Activated CD8-positive, alpha-beta memory T cell treated with anti-CD3 and anti-CD28 coated beads for 48 hours (primary cell): Measurements from ENCODE around the gene UBE2E2.

Source experiments
- DNase-seq, 3 experiments: peaks; one replicate each; pipeline ENCODE4 v3.0.0-alpha.2; 2020; ENCODE audit warnings: low read depth in 2 of 3, low spot score in 2 of 3

Gene UBE2E2

GRCh38 chr3:23272820-23273219 lies 69.7 kb downstream of the UBE2E2 start:
- no peak for DNase-seq

GRCh38 chr3:23275061-23275460 lies 71.9 kb downstream of the UBE2E2 start:
- DNase-seq, result no peak

DNA sequence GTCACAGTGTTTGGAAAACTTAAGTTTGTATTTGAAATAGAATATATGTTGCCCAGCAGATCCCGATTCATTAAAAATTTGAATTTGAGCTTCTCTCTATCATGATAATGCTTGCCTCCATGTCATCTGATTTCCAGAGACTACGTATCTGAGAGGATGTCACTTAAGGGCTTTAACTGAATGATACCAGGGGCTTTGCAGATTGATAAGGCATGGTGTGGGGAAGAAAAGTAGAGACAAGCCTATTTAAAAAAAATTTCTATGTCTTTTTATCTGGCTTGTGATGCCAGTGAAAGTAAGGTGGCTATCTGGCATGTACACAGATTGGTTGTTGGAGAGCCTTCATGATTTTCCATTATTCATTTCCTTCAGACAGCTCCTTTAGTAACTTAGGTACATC lies 72.7 kb downstream of the UBE2E2 start:
- DNase-seq, result no peak

GRCh38 chr3:23276913-23277658 lies 74.0 kb downstream of the UBE2E2 start:
- no peak for DNase-seq

DNA sequence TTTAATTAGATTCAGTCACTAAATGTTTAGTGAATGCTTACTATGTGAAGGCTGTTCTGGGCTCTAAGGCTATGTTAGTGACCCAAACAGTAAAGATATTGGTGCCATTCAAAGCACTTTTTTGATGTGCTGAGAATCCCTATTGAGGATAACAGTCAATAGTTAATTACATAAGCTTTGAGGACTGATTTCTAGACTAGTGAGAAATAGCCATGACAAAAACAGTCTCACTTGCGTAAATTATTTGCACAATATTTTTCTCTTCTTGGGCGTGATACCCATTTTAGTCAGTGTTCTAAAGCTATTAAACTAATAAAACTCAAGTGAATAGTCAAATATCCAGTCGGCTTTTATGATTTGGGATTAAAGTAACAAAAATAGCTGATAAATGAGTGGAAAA lies 74.6 kb downstream of the UBE2E2 start:
- no peak for DNase-seq

GRCh38 chr3:23283625-23284024 lies 80.5 kb downstream of the UBE2E2 start:
- no peak for DNase-seq

DNA sequence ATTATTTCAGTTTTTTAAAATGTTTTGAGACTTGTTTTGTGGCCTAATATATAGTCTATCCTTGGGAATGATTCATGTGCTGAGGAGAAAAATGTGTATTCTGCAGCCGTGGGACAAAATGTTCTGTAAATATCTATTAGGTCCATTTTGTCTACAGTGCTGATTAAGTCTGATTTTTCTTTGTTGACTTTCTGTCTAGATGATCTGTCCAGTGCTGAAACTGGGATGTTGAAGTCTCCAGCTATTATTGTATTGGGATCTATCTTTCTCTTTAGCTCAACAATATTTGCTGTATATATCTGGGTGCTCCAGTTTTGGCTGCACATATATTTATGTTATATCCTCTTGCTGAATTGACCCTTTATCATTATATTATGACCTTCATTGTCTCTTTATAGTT lies 85.2 kb downstream of the UBE2E2 start:
- no peak for DNase-seq

- no peak for DNase-seq
Observed at GRCh38 chr3:23288715-23289114, 85.6 kb downstream of the UBE2E2 start.

DNA sequence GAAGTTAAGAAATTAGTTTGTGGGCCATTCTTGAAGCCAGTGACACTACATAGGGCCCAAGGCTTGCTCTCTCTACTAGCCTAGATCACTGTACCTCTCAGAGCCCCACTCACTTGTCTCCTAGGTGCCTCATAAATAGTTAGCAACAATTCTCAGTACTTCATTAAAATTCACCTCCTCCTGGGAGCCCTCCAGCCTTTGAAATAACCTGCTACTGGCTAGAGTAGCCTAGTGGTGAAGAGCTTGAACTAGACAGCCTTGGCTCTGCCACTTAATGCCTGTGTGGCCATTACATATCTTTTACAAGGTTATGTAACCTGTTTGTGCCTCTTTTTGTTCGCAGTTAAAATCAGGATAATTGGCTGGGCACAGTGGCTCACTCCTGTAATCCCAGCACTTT lies 89.3 kb downstream of the UBE2E2 start:
- DNase-seq, result no peak

DNA sequence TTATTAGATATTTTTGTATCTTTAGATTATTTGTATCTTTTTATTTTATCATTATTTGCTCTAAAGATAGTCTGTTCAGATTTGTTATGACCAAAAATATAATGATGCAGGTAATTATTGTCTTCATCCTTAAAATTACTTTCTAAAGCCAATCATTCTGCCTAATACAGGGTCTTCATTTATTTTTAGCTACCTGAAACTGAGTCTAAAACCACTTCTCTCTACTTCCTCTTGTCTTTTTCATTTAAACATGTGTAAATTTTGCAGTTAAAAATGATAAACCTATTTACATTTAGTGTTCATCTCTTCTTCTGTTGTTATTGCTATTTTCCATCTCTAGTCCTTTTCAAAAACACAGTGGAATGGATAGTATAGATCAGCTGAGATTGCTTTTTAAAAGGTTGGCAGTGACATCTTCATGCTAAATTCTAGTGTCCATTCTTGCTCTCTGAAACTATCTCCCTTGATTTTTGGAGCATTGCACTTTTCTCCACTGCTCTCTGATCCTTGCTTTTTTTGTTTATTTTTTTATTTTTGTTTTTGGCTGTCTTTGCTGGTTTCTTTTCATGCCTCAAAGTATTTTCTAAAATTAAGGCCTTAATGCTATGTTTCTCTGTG lies 91.8 kb downstream of the UBE2E2 start:
- DNase-seq, result no peak

GRCh38 chr3:23301819-23302218 lies 98.7 kb downstream of the UBE2E2 start:
- no peak for DNase-seq

- DNase-seq, result no peak
Observed at GRCh38 chr3:23302271-23302670, 99.1 kb downstream of the UBE2E2 start.

GRCh38 chr3:23303601-23304217 lies 100.6 kb downstream of the UBE2E2 start:
- no peak for DNase-seq

DNA sequence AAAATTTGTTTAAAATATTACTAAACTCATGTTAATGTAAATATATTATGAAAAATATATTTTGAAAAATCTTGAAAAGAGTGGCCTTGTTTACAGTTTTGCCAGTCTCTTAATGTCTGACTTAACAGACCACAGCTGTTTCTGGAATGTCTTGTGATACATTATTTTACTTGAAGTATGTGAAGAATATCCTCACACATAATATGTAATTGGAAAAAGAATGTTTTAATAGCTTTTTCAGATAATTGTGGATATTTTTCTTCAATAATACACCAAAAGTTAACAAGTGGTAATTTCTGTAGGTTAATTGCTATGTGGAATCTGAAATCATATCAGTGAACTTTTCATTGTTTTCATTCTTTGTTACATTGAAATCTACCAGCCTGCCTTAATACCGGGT lies 101.3 kb downstream of the UBE2E2 start:
- DNase-seq, result no peak

DNA sequence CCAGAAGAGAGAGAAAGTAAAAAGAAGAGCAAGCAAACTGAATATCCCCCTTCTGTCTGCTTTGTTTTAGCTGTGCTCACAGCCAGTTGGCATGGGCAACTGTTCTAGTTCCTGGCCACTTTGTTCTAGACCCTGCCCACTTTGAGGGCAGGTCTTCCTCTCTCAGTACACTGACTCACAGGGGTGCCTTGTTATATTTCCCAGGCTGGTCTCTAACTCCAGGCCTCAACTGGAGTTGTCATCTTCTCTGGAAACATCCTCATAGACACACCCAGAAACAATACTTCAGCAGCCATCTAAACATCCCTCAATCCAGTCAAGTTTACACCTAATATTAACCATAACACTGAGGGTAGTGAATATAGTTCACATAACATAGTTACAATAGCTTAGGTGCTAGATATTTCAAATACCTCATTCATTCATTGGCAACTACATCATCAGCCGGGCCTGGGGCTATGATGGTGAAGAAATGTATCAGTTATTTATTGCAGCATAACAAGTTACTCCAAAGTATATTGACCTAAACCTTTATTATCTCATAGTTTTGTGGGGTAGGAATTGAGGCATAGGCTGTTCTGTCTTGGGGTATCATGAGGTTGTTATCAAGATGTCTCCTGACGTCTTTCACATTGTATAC lies 106.0 kb downstream of the UBE2E2 start:
- DNase-seq, result no peak

DNA sequence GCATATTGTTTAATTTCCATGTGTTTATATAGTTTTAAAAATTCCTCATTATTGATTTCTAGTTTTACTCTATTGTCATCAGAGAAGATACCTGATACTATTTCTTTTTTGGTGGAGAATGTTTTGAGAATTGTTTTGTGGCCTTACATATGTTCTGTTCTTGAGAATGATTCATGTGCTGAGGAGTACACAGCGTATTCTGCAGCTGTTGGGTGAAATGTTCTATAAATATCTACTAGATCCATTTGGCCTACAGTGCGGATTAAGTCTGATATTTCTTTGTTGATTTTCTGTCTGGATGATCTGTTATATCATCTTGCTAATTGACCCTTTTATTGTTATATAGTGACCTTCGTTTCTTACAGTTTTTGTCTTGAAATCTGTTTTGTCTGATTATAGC lies 109.7 kb downstream of the UBE2E2 start:
- DNase-seq, result no peak

GRCh38 chr3:23314981-23315762 lies 112.0 kb downstream of the UBE2E2 start:
- no peak for DNase-seq

GRCh38 chr3:23316924-23317323 lies 113.8 kb downstream of the UBE2E2 start:
- DNase-seq, result no peak

DNA sequence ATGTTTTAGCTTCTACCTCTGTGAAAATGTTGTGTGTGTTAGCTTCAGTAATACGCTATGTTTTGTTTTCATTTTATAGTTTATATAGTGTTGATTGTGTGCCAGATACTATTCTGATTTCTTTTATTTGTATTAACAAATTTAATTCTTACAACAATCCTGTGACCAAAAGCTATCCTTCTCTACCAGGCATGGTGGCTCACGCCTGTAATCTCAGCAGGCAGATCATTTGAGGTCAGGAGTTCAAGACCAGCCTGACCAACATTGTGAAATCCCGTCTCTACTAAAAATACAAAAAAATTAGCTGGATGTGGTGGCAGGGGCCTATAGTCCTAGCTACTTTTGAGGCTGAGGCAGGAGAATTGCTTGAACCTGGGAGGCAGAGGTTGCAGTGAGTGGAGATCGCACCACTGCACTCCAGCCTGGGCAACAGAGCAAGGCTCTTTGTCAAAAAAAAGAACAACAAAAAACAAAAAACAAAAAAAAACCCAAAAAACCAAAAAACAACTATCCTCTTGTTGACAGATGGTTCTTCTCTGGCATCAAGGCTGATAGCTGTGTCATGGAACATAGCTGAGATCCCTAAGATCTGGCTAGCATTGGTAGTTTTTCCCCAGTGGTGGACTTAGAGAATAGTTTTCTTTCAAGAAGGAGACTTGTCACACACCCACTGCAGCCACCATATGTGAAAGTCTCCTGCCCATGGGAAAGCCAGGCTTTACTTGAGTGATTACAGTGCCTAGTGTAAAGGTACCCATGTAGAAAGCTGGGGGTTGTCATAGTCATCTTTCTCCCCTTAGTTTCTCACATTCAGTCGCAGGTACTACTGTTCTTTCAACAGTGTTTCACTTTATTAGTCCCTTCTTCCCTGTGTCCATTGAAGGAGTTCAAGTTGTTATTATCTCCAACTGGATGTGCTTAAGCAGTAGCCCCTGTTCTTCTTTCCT lies 116.5 kb downstream of the UBE2E2 start:
- DNase-seq, result no peak
